Stimulated activated CD4-positive, alpha-beta T cell treated with anti-CD3 and anti-CD28 coated beads, Interleukin-2, amount 100 ng/mL, for 4 hours (primary cell): ENCODE data around the gene ROPN1B.
"Not testable (repeated sequence)": the region's sequence is repeated elsewhere in the genome, so short reads cannot be mapped to it uniquely, and the experiment has no call there.

Experiments used
- DNase-seq: peaks from one replicate; pipeline ENCODE4 v3.0.0-alpha.2; 2020; ENCODE audit warnings: low read depth

Gene ROPN1B

GRCh38 chr3:125968701-125969592 is at the start of gene ROPN1B:
TSS of gene ROPN1B (plus strand) at chr3:125969178. CDS start at chr3:125972055, 2,877 bp downstream.
- not testable (repeated sequence) for DNase-seq

GRCh38 chr3:125920191-125920590 is 48.8 kb upstream of the ROPN1B start:
- not testable (repeated sequence) for DNase-seq

- not testable (repeated sequence) for DNase-seq
These were observed 48.2 kb upstream of the ROPN1B start for GRCh38 chr3:125920751-125921279.

- peak; percentile 24 for DNase-seq
These were observed 47.3 kb upstream of the ROPN1B start for GRCh38 chr3:125921712-125922111.

- not testable (repeated sequence) for DNase-seq
These were observed 45.5 kb upstream of the ROPN1B start for GRCh38 chr3:125923324-125924115.

- DNase-seq = not testable (repeated sequence)
These were observed 44.7 kb upstream of the ROPN1B start for GRCh38 chr3:125924276-125924675.

GRCh38 chr3:125925727-125926126 is 43.3 kb upstream of the ROPN1B start:
- not testable (repeated sequence) for DNase-seq

- peak; percentile 43 for DNase-seq
These were observed 40.0 kb upstream of the ROPN1B start for GRCh38 chr3:125928771-125929545.

GRCh38 chr3:125929765-125930164 is 39.2 kb upstream of the ROPN1B start:
- DNase-seq = not testable (repeated sequence)

- DNase-seq = not testable (repeated sequence)
These were observed 37.6 kb upstream of the ROPN1B start for GRCh38 chr3:125931355-125931880.

GRCh38 chr3:125933397-125934173 is 35.4 kb upstream of the ROPN1B start:
- DNase-seq = not testable (repeated sequence)

- not testable (repeated sequence) for DNase-seq
These were observed 33.6 kb upstream of the ROPN1B start for GRCh38 chr3:125935252-125935874.

GRCh38 chr3:125936210-125936815 is 32.7 kb upstream of the ROPN1B start:
- DNase-seq = not testable (repeated sequence)

- DNase-seq = not testable (repeated sequence)
These were observed 32.1 kb upstream of the ROPN1B start for GRCh38 chr3:125936891-125937290.

GRCh38 chr3:125947806-125948205 is 21.2 kb upstream of the ROPN1B start:
- DNase-seq = not testable (repeated sequence)

GRCh38 chr3:125948901-125949300 is 20.1 kb upstream of the ROPN1B start:
- DNase-seq = not testable (repeated sequence)

- DNase-seq = not testable (repeated sequence)
These were observed 17.8 kb upstream of the ROPN1B start for GRCh38 chr3:125951176-125951575.

GRCh38 chr3:125957020-125957419 is 12.0 kb upstream of the ROPN1B start:
- DNase-seq = not testable (repeated sequence)

GRCh38 chr3:125957674-125958510 is 11.1 kb upstream of the ROPN1B start:
- DNase-seq = no peak
